Breast epithelium (tissue), 3 donors: ENCODE data around the gene MDGA2.

Experiments used
- CTCF ChIP-seq, 3 donors: fragments of 450-650 bp; IDR thresholded peaks; one replicate each; pipeline ENCODE4 v1.5.1; 2016 to 2017; ENCODE audit warnings: antibody characterized with exemption in 3 of 3, mild to moderate bottlenecking in 3 of 3, moderate library complexity in 3 of 3
- POLR2A ChIP-seq: fragments of 450-650 bp; IDR thresholded peaks from one replicate; pipeline ENCODE4 v1.6.1; 2016; ENCODE audit warnings: antibody characterized with exemption, mild to moderate bottlenecking, moderate library complexity
- POLR2AphosphoS5 ChIP-seq, 3 donors: sonication (generic); formaldehyde crosslinking; IDR thresholded peaks; one replicate each; pipeline ENCODE4 v1.6.1; 2017; ENCODE audit warnings: antibody characterized with exemption in 3 of 3

- TF ChIP-seq POLR2A (no peak), CTCF (IDR thresholded peaks at IDR 0.05) (no peak), POLR2AphosphoS5 (IDR thresholded peaks at IDR 0.05) (no peak)
Observed at GRCh38 chr14:47526591-47527244, 148.7 kb downstream of the MDGA2 start.
